ENCODE data around the gene DVL1. TPM values are rescaled to one million over a fixed set of nuclear protein-coding genes. Genes with fewer than 3 reads are reported as not detected.

Gene DVL1
- total and polyA plus RNA-seq, 2 of the 13 experiments (the other 11 are each of a cell fraction or from before 2014, with no cell fraction given) = 30.8 to 60.4 TPM

DNA sequence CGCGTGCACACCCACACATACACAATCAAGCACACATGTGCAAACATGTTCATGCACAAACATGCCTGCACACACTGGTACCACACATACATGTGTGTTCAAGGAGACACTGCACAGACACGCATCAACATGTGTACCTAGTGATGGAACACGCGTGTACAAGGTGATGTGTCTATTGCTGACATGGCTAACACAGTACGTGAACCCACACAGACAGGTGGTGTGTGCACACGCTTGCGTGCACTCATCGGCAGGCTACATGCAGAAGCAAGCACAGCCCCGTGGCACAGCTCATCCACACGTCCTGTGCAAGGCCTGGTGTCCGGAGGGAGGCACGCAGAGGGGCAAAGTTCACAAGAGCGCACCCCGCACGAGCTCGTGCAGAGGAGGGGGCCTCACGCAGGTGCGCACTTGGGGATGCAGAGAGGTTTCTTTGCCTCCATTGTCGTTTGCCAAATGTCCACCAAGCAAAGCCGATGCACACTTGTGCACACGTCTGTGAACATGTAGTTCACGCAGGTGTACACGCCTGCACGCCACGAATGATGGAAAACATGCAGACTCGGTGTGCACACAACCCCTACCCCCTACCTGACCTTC is 42.5 kb downstream of the DVL1 start (continued):
- TF ChIP-seq, protein P1, sequence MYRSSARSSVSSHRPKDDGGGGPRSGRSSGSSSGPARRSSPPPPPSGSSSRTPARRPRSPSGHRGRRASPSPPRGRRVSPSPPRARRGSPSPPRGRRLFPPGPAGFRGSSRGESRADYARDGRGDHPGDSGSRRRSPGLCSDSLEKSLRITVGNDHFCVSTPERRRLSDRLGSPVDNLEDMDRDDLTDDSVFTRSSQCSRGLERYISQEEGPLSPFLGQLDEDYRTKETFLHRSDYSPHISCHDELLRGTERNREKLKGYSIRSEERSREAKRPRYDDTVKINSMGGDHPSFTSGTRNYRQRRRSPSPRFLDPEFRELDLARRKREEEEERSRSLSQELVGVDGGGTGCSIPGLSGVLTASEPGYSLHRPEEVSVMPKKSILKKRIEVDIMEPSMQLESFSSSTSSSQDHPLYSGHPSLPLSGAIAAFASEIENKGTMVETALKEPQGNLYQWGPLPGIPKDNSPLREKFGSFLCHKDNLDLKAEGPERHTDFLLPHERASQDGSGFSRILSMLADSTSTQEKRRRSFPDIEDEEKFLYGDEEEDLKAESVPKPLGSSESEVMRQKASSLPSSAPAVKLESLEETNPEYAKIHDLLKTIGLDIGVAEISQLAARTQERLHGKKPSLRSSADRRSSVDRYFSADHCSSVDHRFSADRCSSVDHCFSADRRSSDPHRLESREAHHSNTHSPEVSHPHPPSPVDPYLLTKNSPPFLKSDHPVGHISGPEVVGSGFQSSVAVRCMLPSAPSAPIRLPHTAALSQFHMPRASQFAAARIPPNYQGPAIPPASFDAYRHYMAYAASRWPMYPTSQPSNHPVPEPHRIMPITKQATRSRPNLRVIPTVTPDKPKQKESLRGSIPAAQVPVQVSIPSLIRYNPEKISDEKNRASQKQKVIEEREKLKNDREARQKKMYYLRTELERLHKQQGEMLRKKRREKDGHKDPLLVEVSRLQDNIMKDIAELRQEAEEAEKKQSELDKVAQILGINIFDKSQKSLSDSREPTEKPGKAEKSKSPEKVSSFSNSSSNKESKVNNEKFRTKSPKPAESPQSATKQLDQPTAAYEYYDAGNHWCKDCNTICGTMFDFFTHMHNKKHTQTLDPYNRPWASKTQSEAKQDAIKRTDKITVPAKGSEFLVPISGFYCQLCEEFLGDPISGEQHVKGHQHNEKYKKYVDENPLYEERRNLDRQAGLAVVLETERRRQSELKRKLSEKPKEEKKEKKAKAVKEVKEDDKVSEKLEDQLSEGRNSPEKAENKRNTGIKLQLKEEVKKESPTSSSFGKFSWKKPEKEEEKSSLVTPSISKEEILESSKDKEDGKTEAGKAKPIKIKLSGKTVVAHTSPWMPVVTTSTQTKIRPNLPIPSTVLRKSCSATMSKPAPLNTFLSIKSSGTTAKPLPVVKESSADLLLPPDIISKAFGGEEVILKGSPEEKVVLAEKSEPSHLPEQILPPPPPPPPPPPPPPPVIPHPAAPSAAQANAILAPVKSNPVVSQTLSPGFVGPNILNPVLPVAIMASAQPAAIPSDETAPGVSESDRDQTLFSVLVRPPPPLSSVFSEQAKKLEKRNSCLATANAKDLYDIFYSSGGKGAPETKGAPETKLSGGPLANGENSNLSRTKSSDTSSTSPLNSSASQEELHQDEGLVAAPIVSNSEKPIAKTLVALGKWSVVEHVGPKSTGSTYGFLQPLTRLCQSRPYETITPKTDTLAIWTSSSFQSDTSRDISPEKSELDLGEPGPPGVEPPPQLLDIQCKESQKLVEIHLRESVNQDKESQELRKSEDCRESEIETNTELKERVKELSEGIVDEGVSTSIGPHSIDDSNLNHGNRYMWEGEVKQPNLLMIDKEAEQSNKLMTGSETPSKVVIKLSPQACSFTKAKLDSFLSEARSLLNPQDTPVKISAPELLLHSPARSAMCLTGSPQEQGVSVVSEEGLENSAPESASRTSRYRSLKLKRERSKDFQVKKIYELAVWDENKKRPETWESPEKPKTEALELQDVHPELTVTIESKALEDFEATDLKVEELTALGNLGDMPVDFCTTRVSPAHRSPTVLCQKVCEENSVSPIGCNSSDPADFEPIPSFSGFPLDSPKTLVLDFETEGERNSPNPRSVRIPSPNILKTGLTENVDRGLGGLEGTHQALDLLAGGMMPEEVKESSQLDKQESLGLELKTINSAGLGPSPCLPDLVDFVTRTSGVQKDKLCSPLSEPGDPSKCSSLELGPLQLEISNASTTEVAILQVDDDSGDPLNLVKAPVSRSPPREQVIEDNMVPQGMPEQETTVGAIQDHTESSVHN (CRISPR knock-in tag; IDR thresholded peaks at IDR 0.05) = peak; percentile 14; the same call in 1 of the 2 replicates
- TF ChIP-seq KDM2A (CRISPR knock-in tag; IDR thresholded peaks at IDR 0.05; ENCODE audit: borderline replicate concordance, low read depth) = peak; percentile 60; the same call in 1 of the 2 replicates
- TF ChIP-seq, protein P2, sequence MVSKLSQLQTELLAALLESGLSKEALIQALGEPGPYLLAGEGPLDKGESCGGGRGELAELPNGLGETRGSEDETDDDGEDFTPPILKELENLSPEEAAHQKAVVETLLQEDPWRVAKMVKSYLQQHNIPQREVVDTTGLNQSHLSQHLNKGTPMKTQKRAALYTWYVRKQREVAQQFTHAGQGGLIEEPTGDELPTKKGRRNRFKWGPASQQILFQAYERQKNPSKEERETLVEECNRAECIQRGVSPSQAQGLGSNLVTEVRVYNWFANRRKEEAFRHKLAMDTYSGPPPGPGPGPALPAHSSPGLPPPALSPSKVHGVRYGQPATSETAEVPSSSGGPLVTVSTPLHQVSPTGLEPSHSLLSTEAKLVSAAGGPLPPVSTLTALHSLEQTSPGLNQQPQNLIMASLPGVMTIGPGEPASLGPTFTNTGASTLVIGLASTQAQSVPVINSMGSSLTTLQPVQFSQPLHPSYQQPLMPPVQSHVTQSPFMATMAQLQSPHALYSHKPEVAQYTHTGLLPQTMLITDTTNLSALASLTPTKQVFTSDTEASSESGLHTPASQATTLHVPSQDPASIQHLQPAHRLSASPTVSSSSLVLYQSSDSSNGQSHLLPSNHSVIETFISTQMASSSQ (IDR thresholded peaks at IDR 0.05; ENCODE audit: low read depth) = no peak
- TF ChIP-seq, protein P2 (CRISPR knock-in tag; IDR thresholded peaks at IDR 0.05; ENCODE audit: borderline replicate concordance) = peak; percentile 27; the same call in 1 of the 2 replicates
- 0 out of 2 replicates have a peak, but pooled peaks have one; percentile 75 for TF ChIP-seq CHCHD3 (CRISPR knock-in tag; IDR thresholded peaks at IDR 0.05)
- TF ChIP-seq, protein P3, sequence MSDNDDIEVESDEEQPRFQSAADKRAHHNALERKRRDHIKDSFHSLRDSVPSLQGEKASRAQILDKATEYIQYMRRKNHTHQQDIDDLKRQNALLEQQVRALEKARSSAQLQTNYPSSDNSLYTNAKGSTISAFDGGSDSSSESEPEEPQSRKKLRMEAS (IDR thresholded peaks at IDR 0.05) = peak; percentile 89
- TF ChIP-seq ZNF83 (CRISPR knock-in tag; IDR thresholded peaks at IDR 0.05; ENCODE audit: borderline replicate concordance) = no peak
- TF ChIP-seq MEIS1 (CRISPR knock-in tag; IDR thresholded peaks at IDR 0.05; ENCODE audit: borderline replicate concordance) = no peak
- no peak for TF ChIP-seq FOXP1 (IDR thresholded peaks at IDR 0.05)
- TF ChIP-seq FOXP1 (CRISPR knock-in tag; IDR thresholded peaks at IDR 0.05) = 0 out of 2 replicates have a peak, but pooled peaks have one; percentile 10
- TF ChIP-seq NCOR1 (IDR thresholded peaks at IDR 0.05; ENCODE audit: borderline replicate concordance, low read length) = peak; percentile 43; the same call in 1 of the 2 replicates
- TF ChIP-seq, protein P4, sequence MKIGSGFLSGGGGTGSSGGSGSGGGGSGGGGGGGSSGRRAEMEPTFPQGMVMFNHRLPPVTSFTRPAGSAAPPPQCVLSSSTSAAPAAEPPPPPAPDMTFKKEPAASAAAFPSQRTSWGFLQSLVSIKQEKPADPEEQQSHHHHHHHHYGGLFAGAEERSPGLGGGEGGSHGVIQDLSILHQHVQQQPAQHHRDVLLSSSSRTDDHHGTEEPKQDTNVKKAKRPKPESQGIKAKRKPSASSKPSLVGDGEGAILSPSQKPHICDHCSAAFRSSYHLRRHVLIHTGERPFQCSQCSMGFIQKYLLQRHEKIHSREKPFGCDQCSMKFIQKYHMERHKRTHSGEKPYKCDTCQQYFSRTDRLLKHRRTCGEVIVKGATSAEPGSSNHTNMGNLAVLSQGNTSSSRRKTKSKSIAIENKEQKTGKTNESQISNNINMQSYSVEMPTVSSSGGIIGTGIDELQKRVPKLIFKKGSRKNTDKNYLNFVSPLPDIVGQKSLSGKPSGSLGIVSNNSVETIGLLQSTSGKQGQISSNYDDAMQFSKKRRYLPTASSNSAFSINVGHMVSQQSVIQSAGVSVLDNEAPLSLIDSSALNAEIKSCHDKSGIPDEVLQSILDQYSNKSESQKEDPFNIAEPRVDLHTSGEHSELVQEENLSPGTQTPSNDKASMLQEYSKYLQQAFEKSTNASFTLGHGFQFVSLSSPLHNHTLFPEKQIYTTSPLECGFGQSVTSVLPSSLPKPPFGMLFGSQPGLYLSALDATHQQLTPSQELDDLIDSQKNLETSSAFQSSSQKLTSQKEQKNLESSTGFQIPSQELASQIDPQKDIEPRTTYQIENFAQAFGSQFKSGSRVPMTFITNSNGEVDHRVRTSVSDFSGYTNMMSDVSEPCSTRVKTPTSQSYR (CRISPR knock-in tag; IDR thresholded peaks at IDR 0.05; ENCODE audit: borderline replicate concordance) = peak; percentile 29; the same call in 1 of the 2 replicates
- TF ChIP-seq DPF2 (CRISPR knock-in tag; IDR thresholded peaks at IDR 0.05; ENCODE audit: borderline replicate concordance, low read depth) = peak; percentile 33; the same call in 1 of the 2 replicates
- TF ChIP-seq POLR2A (IDR thresholded peaks at IDR 0.05; ENCODE audit: insufficient read depth in 1 of 2, low read depth in 2 of 2, low read length in 2 of 2) = peak in 1 of 2 experiments; percentile 34; a peak in 1 of 4 replicates

All from HepG2 (cell line).